SU-DHL-6 (cell line): ENCODE measurements around the gene NANOS3.

Experiments
- H2AFZ ChIP-seq: fragments of 200-600 bp; sonication (generic); 2 replicates; pipeline ENCODE4 v1.6.1; 2014; ENCODE audit warnings: low read depth, mild to moderate bottlenecking, moderate library complexity, mixed read lengths, antibody characterized with exemption, low read length; ENCODE audit not compliant: severe bottlenecking
- H3F3A ChIP-seq: fragments of 200-600 bp; shearing (Covaris generic); 2 replicates; pipeline ENCODE4 v1.6.0; 2016; ENCODE audit warnings: antibody characterized with exemption, mild to moderate bottlenecking; ENCODE audit not compliant: insufficient read depth
- H3K27ac ChIP-seq: fragments of 200-600 bp; sonication (generic); 2 replicates; pipeline ENCODE4 v1.5.1; 2016; ENCODE audit warnings: low read depth, mild to moderate bottlenecking, low read length, moderate library complexity, mixed read lengths
- H3K27me3 ChIP-seq: fragments of 200-600 bp; sonication (generic), shearing (Covaris generic); 2 replicates; pipeline ENCODE4 v1.6.0; 2014; ENCODE audit warnings: mild to moderate bottlenecking, low read length
- H3K36me3 ChIP-seq: fragments of 200-600 bp; sonication (generic); 2 replicates; pipeline ENCODE4 v1.6.1; 2014; ENCODE audit warnings: mild to moderate bottlenecking, low read length, mixed read lengths
- H3K4me2 ChIP-seq: fragments of 300-600, 200-600 bp; shearing (Covaris generic), sonication (generic); 2 replicates; pipeline ENCODE4 v1.6.0; 2014; ENCODE audit warnings: low read length, low read depth, mild to moderate bottlenecking; ENCODE audit not compliant: poor library complexity, severe bottlenecking
- H3K4me3 ChIP-seq: fragments of 200-600 bp; sonication (generic); 2 replicates; pipeline ENCODE4 v1.5.1; 2014; ENCODE audit warnings: antibody characterized with exemption, low read length, mild to moderate bottlenecking, mixed read lengths; ENCODE audit not compliant: insufficient read depth, poor library complexity, severe bottlenecking
- H3K79me2 ChIP-seq: fragments of 200-600 bp; sonication (generic); 2 replicates; pipeline ENCODE4 v1.6.1; 2014; ENCODE audit warnings: mild to moderate bottlenecking, low read length, moderate library complexity; ENCODE audit not compliant: insufficient read depth
- H3K9ac ChIP-seq: fragments of 200-600 bp; sonication (generic); 2 replicates; pipeline ENCODE4 v1.7.0; 2014; ENCODE audit warnings: mild to moderate bottlenecking, low read length
- H3K9me2 ChIP-seq: fragments of 200-600 bp; sonication (generic); replicated peaks from 2 replicates; pipeline ENCODE4 v1.6.1; 2014; ENCODE audit warnings: low read length; ENCODE audit not compliant: insufficient read depth
- H3K9me3 ChIP-seq: fragments of 200-600 bp; sonication (generic); 2 replicates; pipeline ENCODE4 v1.6.1; 2014; ENCODE audit warnings: low read length, mixed read lengths; ENCODE audit not compliant: insufficient read depth
- H4K20me1 ChIP-seq: fragments of 200-600 bp; sonication (generic); 2 replicates; pipeline ENCODE4 v1.6.1; 2014; ENCODE audit warnings: low read depth, mild to moderate bottlenecking, antibody characterized with exemption, low read length, moderate library complexity, mixed read lengths
- EZH2phosphoT487 ChIP-seq: fragments of 200-600 bp; sonication (generic), shearing (Covaris generic); conservative IDR thresholded peaks from 2 replicates; pipeline ENCODE4 v1.6.1; 2018; ENCODE audit warnings: mild to moderate bottlenecking, antibody characterized with exemption, low read length, moderate library complexity, mixed read lengths
- TF ChIP-seq, protein P1 (sequence below): fragments of 200-600 bp; sonication (generic); IDR thresholded peaks from one replicate; pipeline ENCODE4 v1.5.1; 2017; ENCODE audit warnings: antibody characterized with exemption, mild to moderate bottlenecking, low read length, moderate library complexity; ENCODE audit not compliant: insufficient read depth, poor library complexity, severe bottlenecking

NANOS3 gene

DNA sequence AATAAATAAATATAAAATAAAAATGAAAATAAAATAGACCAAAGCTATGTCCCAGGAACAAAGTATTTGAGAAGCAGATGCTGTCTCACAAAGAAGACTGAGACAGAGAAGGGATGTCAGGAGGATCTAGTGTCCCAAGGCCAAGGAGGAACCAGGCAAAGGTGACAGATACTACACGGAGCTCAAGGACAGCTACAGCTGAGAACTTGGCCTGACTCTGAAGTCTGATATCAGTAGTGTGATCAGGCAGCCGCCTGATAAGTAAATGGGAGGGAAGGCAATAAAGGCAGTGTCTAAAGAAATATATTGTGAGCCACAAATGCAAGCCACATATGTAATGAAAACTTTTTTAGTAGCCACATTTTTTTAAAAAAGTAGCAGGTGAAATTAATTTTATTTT lies 20.4 kb upstream of the NANOS3 start:
- Histone ChIP-seq H3K36me3 (no peaks in the 10 kb centered on the region), H4K20me1 (no peaks in the 10 kb centered on the region), H3K27me3 (no peaks in the 10 kb centered on the region), H3K27ac (no peak overlapping the region), H3F3A (no peaks in the 10 kb centered on the region), H3K9ac (no peak overlapping the region), H3K79me2 (no peaks in the 10 kb centered on the region), H3K4me2 (no peak overlapping the region), H3K9me2 (no peaks in the 10 kb centered on the region), H2AFZ (no peak overlapping the region), H3K9me3 (no peaks in the 10 kb centered on the region), H3K4me3 (no peak overlapping the region)
- TF ChIP-seq, protein P1, sequence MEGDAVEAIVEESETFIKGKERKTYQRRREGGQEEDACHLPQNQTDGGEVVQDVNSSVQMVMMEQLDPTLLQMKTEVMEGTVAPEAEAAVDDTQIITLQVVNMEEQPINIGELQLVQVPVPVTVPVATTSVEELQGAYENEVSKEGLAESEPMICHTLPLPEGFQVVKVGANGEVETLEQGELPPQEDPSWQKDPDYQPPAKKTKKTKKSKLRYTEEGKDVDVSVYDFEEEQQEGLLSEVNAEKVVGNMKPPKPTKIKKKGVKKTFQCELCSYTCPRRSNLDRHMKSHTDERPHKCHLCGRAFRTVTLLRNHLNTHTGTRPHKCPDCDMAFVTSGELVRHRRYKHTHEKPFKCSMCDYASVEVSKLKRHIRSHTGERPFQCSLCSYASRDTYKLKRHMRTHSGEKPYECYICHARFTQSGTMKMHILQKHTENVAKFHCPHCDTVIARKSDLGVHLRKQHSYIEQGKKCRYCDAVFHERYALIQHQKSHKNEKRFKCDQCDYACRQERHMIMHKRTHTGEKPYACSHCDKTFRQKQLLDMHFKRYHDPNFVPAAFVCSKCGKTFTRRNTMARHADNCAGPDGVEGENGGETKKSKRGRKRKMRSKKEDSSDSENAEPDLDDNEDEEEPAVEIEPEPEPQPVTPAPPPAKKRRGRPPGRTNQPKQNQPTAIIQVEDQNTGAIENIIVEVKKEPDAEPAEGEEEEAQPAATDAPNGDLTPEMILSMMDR, result no peak
- TF ChIP-seq EZH2phosphoT487, result no peak

- Histone ChIP-seq H3K4me3 (no peak overlapping the region), H2AFZ (no peak overlapping the region), H3K9me2 (no peaks in the 10 kb centered on the region), H3K9me3 (no peaks in the 10 kb centered on the region), H3K4me2 (no peak overlapping the region), H3K9ac (no peak overlapping the region), H3K79me2 (no peaks in the 10 kb centered on the region), H3F3A (no peaks in the 10 kb centered on the region), H3K36me3 (no peaks in the 10 kb centered on the region), H3K27ac (no peak overlapping the region), H3K27me3 (no peaks in the 10 kb centered on the region), H4K20me1 (no peaks in the 10 kb centered on the region)
- TF ChIP-seq, protein P1, result no peak
- no peak for TF ChIP-seq EZH2phosphoT487
These were observed 17.5 kb upstream of the NANOS3 start for GRCh38 chr19:13859361-13859880.

- Histone ChIP-seq H3K4me2 (no peak overlapping the region), H3K9me2 (no peaks in the 10 kb centered on the region), H3K36me3 (no peaks in the 10 kb centered on the region), H3F3A (no peaks in the 10 kb centered on the region), H2AFZ (no peak overlapping the region), H3K27me3 (no peaks in the 10 kb centered on the region), H3K79me2 (no peaks in the 10 kb centered on the region), H3K4me3 (no peak overlapping the region), H3K27ac (no peak overlapping the region), H3K9me3 (no peaks in the 10 kb centered on the region), H4K20me1 (no peaks in the 10 kb centered on the region), H3K9ac (no peak overlapping the region)
- TF ChIP-seq, protein P1, result no peak
- TF ChIP-seq EZH2phosphoT487, result no peak
These were observed 16.1 kb upstream of the NANOS3 start for GRCh38 chr19:13860679-13861391.
